Keratinocyte (primary cell): ENCODE results near the gene LINGO1. TPM values are rescaled to one million over a fixed set of nuclear protein-coding genes. Genes with fewer than 3 reads are reported as not detected.

Source experiments
- DNase-seq: peaks from one replicate; pipeline ENCODE4 v3.0.0-alpha.2; 2011; ENCODE audit warnings: low read depth, missing footprints, low spot score
- FAIRE-seq: peaks from 2 replicates; lab custom pipeline; 2011; peaks lifted over from hg19 to GRCh38; lab: Jason Lieb, UNC
- H2AFZ ChIP-seq: 2 replicates; pipeline ENCODE4 v1.6.0; 2012; ENCODE audit warnings: low read length, control low read depth, inconsistent platforms; ENCODE audit not compliant: control insufficient read depth
- H3K27ac ChIP-seq: 2 replicates; pipeline ENCODE4 v1.5.1; 2011; ENCODE audit warnings: low read length; ENCODE audit not compliant: control insufficient read depth, insufficient read depth
- H3K27me3 ChIP-seq: 3 replicates; pipeline ENCODE4 v1.6.0; 2011; ENCODE audit warnings: low read length; ENCODE audit not compliant: control insufficient read depth, insufficient read depth; ENCODE audit errors: extremely low read depth
- H3K36me3 ChIP-seq, 2 experiments: 2 replicates in 1 of 2; 3 replicates in 1 of 2; pipeline ENCODE4 v1.5.1; 2011; ENCODE audit warnings: low read length in 2 of 2, mild to moderate bottlenecking in 1 of 2; ENCODE audit not compliant: control insufficient read depth in 2 of 2, insufficient read depth in 2 of 2; ENCODE audit errors: extremely low read depth in 1 of 2
- H3K4me1 ChIP-seq: 3 replicates; pipeline ENCODE4 v1.5.1; 2011; ENCODE audit warnings: low read length; ENCODE audit not compliant: control insufficient read depth, insufficient read depth; ENCODE audit errors: extremely low read depth
- H3K4me2 ChIP-seq: 3 replicates; pipeline ENCODE4 v1.6.0; 2011; ENCODE audit warnings: low read depth, low read length; ENCODE audit not compliant: control insufficient read depth, insufficient read depth; ENCODE audit errors: extremely low read depth
- H3K4me3 ChIP-seq, 3 experiments: fragments of 200-600 bp in 1 of 3; sonication (generic) in 1 of 3; 2 replicates in 2 of 3; 3 replicates in 1 of 3; pipeline ENCODE4 v1.5.1; 2011 to 2016; ENCODE audit warnings: low read length in 3 of 3, mild to moderate bottlenecking in 3 of 3, control low read depth in 2 of 3, inconsistent platforms in 1 of 3, low read depth in 1 of 3, mixed read lengths in 1 of 3, mixed run types in 1 of 3, moderate library complexity in 1 of 3; ENCODE audit not compliant: control insufficient read depth in 2 of 3, insufficient read depth in 2 of 3; ENCODE audit errors: extremely low read depth in 1 of 3
- H3K79me2 ChIP-seq: 2 replicates; pipeline ENCODE4 v1.6.0; 2012; ENCODE audit warnings: low read length; ENCODE audit not compliant: control insufficient read depth, insufficient read depth
- H3K9ac ChIP-seq: 3 replicates; pipeline ENCODE4 v1.6.0; 2011; ENCODE audit warnings: low read length; ENCODE audit not compliant: control insufficient read depth, insufficient read depth; ENCODE audit errors: extremely low read depth
- H3K9me1 ChIP-seq: 3 replicates; pipeline ENCODE4 v1.6.0; 2011; ENCODE audit warnings: low read length; ENCODE audit not compliant: control insufficient read depth, insufficient read depth; ENCODE audit errors: extremely low read depth
- H3K9me3 ChIP-seq: 2 replicates; pipeline ENCODE4 v1.5.1; 2012; ENCODE audit warnings: low read depth, low read length; ENCODE audit not compliant: control insufficient read depth
- H4K20me1 ChIP-seq: 3 replicates; pipeline ENCODE4 v1.6.0; 2011; ENCODE audit warnings: low read length; ENCODE audit not compliant: control insufficient read depth, insufficient read depth; ENCODE audit errors: extremely low read depth
- CTCF ChIP-seq, 3 experiments: IDR thresholded peaks in 1 of 3; conservative IDR thresholded peaks in 1 of 3; optimal IDR thresholded peaks in 1 of 3; 2 replicates in 2 of 3; 3 replicates in 1 of 3; pipeline versions ENCODE3 to v1.5.1; 2011; ENCODE audit warnings: low read length in 3 of 3, mild to moderate bottlenecking in 3 of 3, moderate library complexity in 2 of 3, control low read depth in 1 of 3, inconsistent platforms in 1 of 3; ENCODE audit not compliant: insufficient read depth in 2 of 3; ENCODE audit errors: extremely low read depth in 1 of 3
- EZH2 ChIP-seq: IDR thresholded peaks from one replicate; pipeline ENCODE4 v1.6.1; 2012; ENCODE audit warnings: inconsistent platforms, mild to moderate bottlenecking, low read length, moderate library complexity
- dilution Hi-C: fragments of 300-500 bp; cut with MboI; formaldehyde crosslinking; loops from one replicate; pipeline ENCODE4 v1.7.0; 2020; ENCODE audit warnings: low sequenced_read_pairs; ENCODE audit not compliant: extremely low pct_ligation_motif_present
- polyA plus RNA-seq, 5 experiments: library from polyadenylated mRNA; depleted of rRNA in 3 of 5; stranded (reverse) in 3 of 5; stranded (forward) in 1 of 5; unstranded in 1 of 5; fragments of >200 nt; gene quantifications; 1 replicate in 1 of 5; 2 replicates in 3 of 5; 3 replicates in 1 of 5; pipeline versions ENCODE4 v1.2.1 to v1.2.3, GENCODE V29; 2011 to 2012; ENCODE audit warnings: missing spikeins in 2 of 5, low read depth in 1 of 5, low replicate concordance in 1 of 5

LINGO1 gene
- polyA plus RNA-seq, 1 donor (not counting 4 experiments of a cell fraction or from before 2014, with no cell fraction given), result not detected

GRCh38 chr15:77656294-77656693 is 23.6 kb upstream of the LINGO1 start:
- Histone ChIP-seq H4K20me1 (no peaks in the 10 kb centered on the region), H3K9me1 (no peaks in the 10 kb centered on the region), H2AFZ (no peak overlapping the region), H3K9ac (no peak overlapping the region), H3K4me2 (no peak overlapping the region), H3K4me3 (no peak overlapping the region), H3K36me3 (no peaks in the 10 kb centered on the region), H3K4me1 (no peaks in the 10 kb centered on the region), H3K9me3 (no peaks in the 10 kb centered on the region), H3K27me3 (peaks cover 43% of the 10 kb centered on the region), H3K79me2 (no peaks in the 10 kb centered on the region), H3K27ac (no peak overlapping the region)
- FAIRE-seq (no peak), DNase-seq (no peak)
- dilution Hi-C loops, result no loop called here
- no peak for TF ChIP-seq EZH2
- TF ChIP-seq CTCF (optimal IDR thresholded peaks at IDR 0.05 in 1 of 3, IDR thresholded peaks at IDR 0.05 in 1 of 3, conservative IDR thresholded peaks at IDR 0.05 in 1 of 3; ENCODE audit: extremely low read depth in 1 of 3, insufficient read depth in 2 of 3, low read length in 3 of 3), result no peak

GRCh38 chr15:77654975-77655374 is 22.3 kb upstream of the LINGO1 start:
- H3K4me1 ChIP-seq, result no peaks in the 10 kb centered on the region
- H3K4me3 ChIP-seq, result no peak overlapping the region
- peak; percentile 46 to 61 (median 49) for TF ChIP-seq CTCF (optimal IDR thresholded peaks at IDR 0.05 in 1 of 3, IDR thresholded peaks at IDR 0.05 in 1 of 3, conservative IDR thresholded peaks at IDR 0.05 in 1 of 3; ENCODE audit: extremely low read depth in 1 of 3, insufficient read depth in 2 of 3, low read length in 3 of 3)
- TF ChIP-seq EZH2, result no peak
- H3K27ac ChIP-seq, result no peak overlapping the region
- H3K27me3 ChIP-seq, result peaks cover 43% of the 10 kb centered on the region
- H3K9ac ChIP-seq, result no peak overlapping the region
- H4K20me1 ChIP-seq, result no peaks in the 10 kb centered on the region
- no peaks in the 10 kb centered on the region for H3K9me1 ChIP-seq
- H3K4me2 ChIP-seq, result no peak overlapping the region
- H3K36me3 ChIP-seq, result no peaks in the 10 kb centered on the region
- dilution Hi-C loops, result no loop called here
- H2AFZ ChIP-seq, result no peak overlapping the region
- FAIRE-seq, result no peak
- no peaks in the 10 kb centered on the region for H3K9me3 ChIP-seq
- H3K79me2 ChIP-seq, result no peaks in the 10 kb centered on the region
- no peak for DNase-seq
